Measurements from ENCODE around the gene GNB1. TPM values are rescaled to one million over a fixed set of nuclear protein-coding genes. Genes with fewer than 3 reads are reported as not detected.

The GNB1 gene
- total and polyA plus RNA-seq, 9 of the 15 experiments (the other 6 are each of a cell fraction or from before 2014, with no cell fraction given): 34.3 to 388 (median 114) TPM

DNA sequence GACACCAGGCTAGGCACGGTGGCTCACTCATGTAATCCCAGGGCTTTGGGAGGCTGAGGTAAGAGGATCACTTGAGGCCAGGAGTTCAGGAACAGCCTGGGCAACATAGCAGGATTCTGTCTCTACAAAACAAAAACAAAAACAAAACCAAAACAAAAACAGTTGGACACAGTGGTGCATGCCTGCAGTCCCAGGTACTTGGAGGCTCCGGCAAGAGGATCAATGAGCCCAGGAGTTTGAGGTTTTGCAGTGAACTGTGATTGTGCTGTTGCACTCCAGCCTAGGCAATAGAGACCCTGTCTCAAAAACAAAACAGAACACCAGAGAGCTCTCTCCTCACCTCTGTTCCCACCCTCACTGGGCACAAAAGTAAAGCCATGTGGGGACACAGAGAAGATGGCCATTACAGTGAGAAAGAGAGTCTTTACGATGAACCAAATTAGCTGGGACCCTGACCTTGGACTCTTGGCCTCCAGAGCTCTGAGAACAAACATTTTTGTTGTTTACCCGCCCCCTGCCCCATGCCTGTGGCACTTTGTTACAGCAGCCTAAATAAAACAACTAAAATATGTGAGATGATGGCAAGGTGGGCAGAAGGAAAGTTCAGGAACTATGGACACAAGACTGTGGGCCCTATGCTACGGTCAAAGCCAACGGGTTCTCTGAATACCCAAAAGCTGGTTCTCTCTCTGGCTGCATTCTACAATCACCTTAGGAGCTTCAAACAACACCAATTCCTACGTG lies 122.5 kb downstream of the GNB1 start:
- Histone ChIP-seq H3K4me3 (no peak overlapping the region), H3K36me3 (ENCODE audit: control insufficient read depth, insufficient read depth, low read length) (peaks cover 89% of the 10 kb centered on the region), H3K4me1 (replicated peaks in 1 of 2; ENCODE audit: control insufficient read depth in 2 of 2, insufficient read depth in 2 of 2, low read length in 2 of 2) (peaks cover 0 to 12% of the 10 kb centered on the region in 2 experiments; a peak in 2 of 5 replicates), H3K9me3 (replicated peaks; ENCODE audit: control insufficient read depth, insufficient read depth, low read depth, low read length) (peaks cover 16% of the 10 kb centered on the region), H3K9ac (ENCODE audit: insufficient read depth in 1 of 2, low read depth in 2 of 2, low read length in 2 of 2) (no peak overlapping the region), H3K79me2 (ENCODE audit: control insufficient read depth, insufficient read depth, low read length) (peaks cover 95% of the 10 kb centered on the region), H4K20me1 (replicated peaks; ENCODE audit: control insufficient read depth, insufficient read depth, low read length) (no peaks in the 10 kb centered on the region; the same call in 1 of the 2 replicates), H3K27ac (ENCODE audit: extremely low read depth, low read depth, low read length) (no peak overlapping the region), H2AFZ (ENCODE audit: low read depth, low read length) (no peak overlapping the region), H3K27me3 (ENCODE audit: control insufficient read depth in 2 of 2, insufficient read depth in 2 of 2, low read length in 2 of 2) (no peaks in the 10 kb centered on the region), H3K9me1 (ENCODE audit: control insufficient read depth, insufficient read depth, low read length) (no peaks in the 10 kb centered on the region), H3K4me2 (ENCODE audit: insufficient read depth, low read length) (no peak overlapping the region)
- FAIRE-seq (no peak), ATAC-seq (no peak), DNase-seq (ENCODE audit: extremely low read depth in 1 of 4, low spot score in 3 of 4) (no peak)
- ChIA-PET POLR2A (interaction anchor here (0.7 to 1.7 kb wide), 4 partner anchors 9 to 507 kb away, joined by 3 to 11 read pairs (median 4); no protein-coding TSS in a partner anchor), CTCF (ENCODE audit: low intra/inter-chr PET ratio) (no interaction called here)
- BruUV-seq (replicated peaks): no TSS peak
- WGBS (ENCODE audit: insufficient coverage, low coverage, missing lambda C conversion rate): 92% methylated on average over 7 of the region's 7 CpGs
- in situ Hi-C loops (cut with MboI): no loop called here
- intact Hi-C loops (cut with micrococcal nuclease): no loop called here
- TF ChIP-seq CXXC5 (CRISPR knock-in tag; IDR thresholded peaks at IDR 0.05): no peak
- no peak for TF ChIP-seq MEIS2 (IDR thresholded peaks at IDR 0.05; ENCODE audit: partially characterized antibody)
- TF ChIP-seq, protein P1, sequence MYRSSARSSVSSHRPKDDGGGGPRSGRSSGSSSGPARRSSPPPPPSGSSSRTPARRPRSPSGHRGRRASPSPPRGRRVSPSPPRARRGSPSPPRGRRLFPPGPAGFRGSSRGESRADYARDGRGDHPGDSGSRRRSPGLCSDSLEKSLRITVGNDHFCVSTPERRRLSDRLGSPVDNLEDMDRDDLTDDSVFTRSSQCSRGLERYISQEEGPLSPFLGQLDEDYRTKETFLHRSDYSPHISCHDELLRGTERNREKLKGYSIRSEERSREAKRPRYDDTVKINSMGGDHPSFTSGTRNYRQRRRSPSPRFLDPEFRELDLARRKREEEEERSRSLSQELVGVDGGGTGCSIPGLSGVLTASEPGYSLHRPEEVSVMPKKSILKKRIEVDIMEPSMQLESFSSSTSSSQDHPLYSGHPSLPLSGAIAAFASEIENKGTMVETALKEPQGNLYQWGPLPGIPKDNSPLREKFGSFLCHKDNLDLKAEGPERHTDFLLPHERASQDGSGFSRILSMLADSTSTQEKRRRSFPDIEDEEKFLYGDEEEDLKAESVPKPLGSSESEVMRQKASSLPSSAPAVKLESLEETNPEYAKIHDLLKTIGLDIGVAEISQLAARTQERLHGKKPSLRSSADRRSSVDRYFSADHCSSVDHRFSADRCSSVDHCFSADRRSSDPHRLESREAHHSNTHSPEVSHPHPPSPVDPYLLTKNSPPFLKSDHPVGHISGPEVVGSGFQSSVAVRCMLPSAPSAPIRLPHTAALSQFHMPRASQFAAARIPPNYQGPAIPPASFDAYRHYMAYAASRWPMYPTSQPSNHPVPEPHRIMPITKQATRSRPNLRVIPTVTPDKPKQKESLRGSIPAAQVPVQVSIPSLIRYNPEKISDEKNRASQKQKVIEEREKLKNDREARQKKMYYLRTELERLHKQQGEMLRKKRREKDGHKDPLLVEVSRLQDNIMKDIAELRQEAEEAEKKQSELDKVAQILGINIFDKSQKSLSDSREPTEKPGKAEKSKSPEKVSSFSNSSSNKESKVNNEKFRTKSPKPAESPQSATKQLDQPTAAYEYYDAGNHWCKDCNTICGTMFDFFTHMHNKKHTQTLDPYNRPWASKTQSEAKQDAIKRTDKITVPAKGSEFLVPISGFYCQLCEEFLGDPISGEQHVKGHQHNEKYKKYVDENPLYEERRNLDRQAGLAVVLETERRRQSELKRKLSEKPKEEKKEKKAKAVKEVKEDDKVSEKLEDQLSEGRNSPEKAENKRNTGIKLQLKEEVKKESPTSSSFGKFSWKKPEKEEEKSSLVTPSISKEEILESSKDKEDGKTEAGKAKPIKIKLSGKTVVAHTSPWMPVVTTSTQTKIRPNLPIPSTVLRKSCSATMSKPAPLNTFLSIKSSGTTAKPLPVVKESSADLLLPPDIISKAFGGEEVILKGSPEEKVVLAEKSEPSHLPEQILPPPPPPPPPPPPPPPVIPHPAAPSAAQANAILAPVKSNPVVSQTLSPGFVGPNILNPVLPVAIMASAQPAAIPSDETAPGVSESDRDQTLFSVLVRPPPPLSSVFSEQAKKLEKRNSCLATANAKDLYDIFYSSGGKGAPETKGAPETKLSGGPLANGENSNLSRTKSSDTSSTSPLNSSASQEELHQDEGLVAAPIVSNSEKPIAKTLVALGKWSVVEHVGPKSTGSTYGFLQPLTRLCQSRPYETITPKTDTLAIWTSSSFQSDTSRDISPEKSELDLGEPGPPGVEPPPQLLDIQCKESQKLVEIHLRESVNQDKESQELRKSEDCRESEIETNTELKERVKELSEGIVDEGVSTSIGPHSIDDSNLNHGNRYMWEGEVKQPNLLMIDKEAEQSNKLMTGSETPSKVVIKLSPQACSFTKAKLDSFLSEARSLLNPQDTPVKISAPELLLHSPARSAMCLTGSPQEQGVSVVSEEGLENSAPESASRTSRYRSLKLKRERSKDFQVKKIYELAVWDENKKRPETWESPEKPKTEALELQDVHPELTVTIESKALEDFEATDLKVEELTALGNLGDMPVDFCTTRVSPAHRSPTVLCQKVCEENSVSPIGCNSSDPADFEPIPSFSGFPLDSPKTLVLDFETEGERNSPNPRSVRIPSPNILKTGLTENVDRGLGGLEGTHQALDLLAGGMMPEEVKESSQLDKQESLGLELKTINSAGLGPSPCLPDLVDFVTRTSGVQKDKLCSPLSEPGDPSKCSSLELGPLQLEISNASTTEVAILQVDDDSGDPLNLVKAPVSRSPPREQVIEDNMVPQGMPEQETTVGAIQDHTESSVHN (IDR thresholded peaks at IDR 0.05; ENCODE audit: borderline replicate concordance in 1 of 2, low read depth in 1 of 2): no peak
- TF ChIP-seq, protein P2, sequence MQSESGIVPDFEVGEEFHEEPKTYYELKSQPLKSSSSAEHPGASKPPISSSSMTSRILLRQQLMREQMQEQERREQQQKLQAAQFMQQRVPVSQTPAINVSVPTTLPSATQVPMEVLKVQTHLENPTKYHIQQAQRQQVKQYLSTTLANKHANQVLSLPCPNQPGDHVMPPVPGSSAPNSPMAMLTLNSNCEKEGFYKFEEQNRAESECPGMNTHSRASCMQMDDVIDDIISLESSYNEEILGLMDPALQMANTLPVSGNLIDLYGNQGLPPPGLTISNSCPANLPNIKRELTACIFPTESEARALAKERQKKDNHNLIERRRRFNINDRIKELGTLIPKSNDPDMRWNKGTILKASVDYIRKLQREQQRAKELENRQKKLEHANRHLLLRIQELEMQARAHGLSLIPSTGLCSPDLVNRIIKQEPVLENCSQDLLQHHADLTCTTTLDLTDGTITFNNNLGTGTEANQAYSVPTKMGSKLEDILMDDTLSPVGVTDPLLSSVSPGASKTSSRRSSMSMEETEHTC (IDR thresholded peaks at IDR 0.05): no peak
- TF ChIP-seq CHD4 (IDR thresholded peaks at IDR 0.05; ENCODE audit: insufficient read depth, insufficient replicate concordance, low read depth, low read length, poor library complexity, severe bottlenecking): no peak
- TF ChIP-seq TRIM28 (IDR thresholded peaks at IDR 0.05): no peak
- no peak for TF ChIP-seq MAFG (tag; conservative IDR thresholded peaks at IDR 0.05)
- TF ChIP-seq, protein P3, sequence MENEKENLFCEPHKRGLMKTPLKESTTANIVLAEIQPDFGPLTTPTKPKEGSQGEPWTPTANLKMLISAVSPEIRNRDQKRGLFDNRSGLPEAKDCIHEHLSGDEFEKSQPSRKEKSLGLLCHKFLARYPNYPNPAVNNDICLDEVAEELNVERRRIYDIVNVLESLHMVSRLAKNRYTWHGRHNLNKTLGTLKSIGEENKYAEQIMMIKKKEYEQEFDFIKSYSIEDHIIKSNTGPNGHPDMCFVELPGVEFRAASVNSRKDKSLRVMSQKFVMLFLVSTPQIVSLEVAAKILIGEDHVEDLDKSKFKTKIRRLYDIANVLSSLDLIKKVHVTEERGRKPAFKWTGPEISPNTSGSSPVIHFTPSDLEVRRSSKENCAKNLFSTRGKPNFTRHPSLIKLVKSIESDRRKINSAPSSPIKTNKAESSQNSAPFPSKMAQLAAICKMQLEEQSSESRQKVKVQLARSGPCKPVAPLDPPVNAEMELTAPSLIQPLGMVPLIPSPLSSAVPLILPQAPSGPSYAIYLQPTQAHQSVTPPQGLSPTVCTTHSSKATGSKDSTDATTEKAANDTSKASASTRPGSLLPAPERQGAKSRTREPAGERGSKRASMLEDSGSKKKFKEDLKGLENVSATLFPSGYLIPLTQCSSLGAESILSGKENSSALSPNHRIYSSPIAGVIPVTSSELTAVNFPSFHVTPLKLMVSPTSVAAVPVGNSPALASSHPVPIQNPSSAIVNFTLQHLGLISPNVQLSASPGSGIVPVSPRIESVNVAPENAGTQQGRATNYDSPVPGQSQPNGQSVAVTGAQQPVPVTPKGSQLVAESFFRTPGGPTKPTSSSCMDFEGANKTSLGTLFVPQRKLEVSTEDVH (IDR thresholded peaks at IDR 0.05; ENCODE audit: low read depth, partially characterized antibody): no peak
